Left renal pelvis (tissue), 4 donors: Measurements from ENCODE around the gene LCN9. TPM values are rescaled to one million over a fixed set of nuclear protein-coding genes. Genes with fewer than 3 reads are reported as not detected.
A peak's percentile ranks its signal among the peaks of the same experiment; 100 is the strongest.

Experiments used
- DNase-seq, 4 donors: peaks; one replicate each; pipeline ENCODE4 v3.0.0-alpha.2; 2013; ENCODE audit warnings: low read depth in 4 of 4, low spot score in 3 of 4
- polyA plus RNA-seq, 4 donors: library from polyadenylated mRNA; unstranded; fragments of 120-200 nt; gene quantifications; one replicate each; pipeline ENCODE4 v1.2.1, GENCODE V29; 2013; ENCODE audit not compliant: insufficient read length in 4 of 4

Gene LCN9
- polyA plus RNA-seq, 4 donors = not detected

GRCh38 chr9:135714242-135715055 lies 51.3 kb downstream of the LCN9 start:
- peak in 1 of 4 donors; percentile 12 for DNase-seq

- no peak for DNase-seq
Observed at GRCh38 chr9:135715056-135715595, 52.0 kb downstream of the LCN9 start.

GRCh38 chr9:135716045-135716444 lies 52.9 kb downstream of the LCN9 start:
- no peak for DNase-seq

Other genes starting within 250 kb of the LCN9 start
- 10 to 100 TPM; 12.5 to 38.5 (median 29.9) TPM for gene PPP1R26, start 183.5 kb upstream of the LCN9 start, polyA plus RNA-seq
- gene MRPS2, start 162.6 kb upstream of the LCN9 start, polyA plus RNA-seq = 10 to 100 TPM; 34.8 to 56.7 (median 42.5) TPM
- not detected for gene LCN1, start 141.9 kb upstream of the LCN9 start, polyA plus RNA-seq
- under 1 TPM in 2 of 4 donors, not detected in 2; 0.29 to 0.33 TPM for gene OBP2A, start 117.2 kb upstream of the LCN9 start, polyA plus RNA-seq
- 1 to 10 TPM in 1 of 4 donors, not detected in 3; 2.6 TPM for gene PAEP, start 101.6 kb upstream of the LCN9 start, polyA plus RNA-seq
- not detected for gene GLT6D1, start 23.8 kb upstream of the LCN9 start, polyA plus RNA-seq
- gene SOHLH1, start 36.2 kb downstream of the LCN9 start, polyA plus RNA-seq = not detected
- under 1 TPM; 0.07 to 0.22 (median 0.14) TPM for gene KCNT1, start 38.9 kb downstream of the LCN9 start, polyA plus RNA-seq
- gene CAMSAP1, start 244.2 kb downstream of the LCN9 start, polyA plus RNA-seq = 10 to 100 TPM; 23.2 to 27.7 (median 24.5) TPM